HepG2 (cell line): ENCODE data around the gene ZNF71. TPM values are rescaled to one million over a fixed set of nuclear protein-coding genes. Genes with fewer than 3 reads are reported as not detected.

Experiments
- ATAC-seq: fragments of 200-7000 bp; cut with Tn5 transposase; 3 replicates; pipeline ENCODE4 v1.9.1; 2020; ENCODE audit warnings: mild to moderate bottlenecking, moderate library complexity
- BruUV-seq: library from RNA; stranded (reverse); fragments of 400-500 nt; replicated peaks from 2 replicates; lab custom pipeline; 2021; lab: Mats Ljungman, UMichigan
- CTCF ChIA-PET: fragments of 300-600 bp; formaldehyde crosslinking; extraction: SDS; loops from one replicate; lab custom pipeline; 2021; ENCODE audit warnings: low total read pairs, inconsistent platforms, low intra/inter-chr PET ratio; lab: Yijun Ruan, JAX
- POLR2A ChIA-PET: fragments of 350-600 bp; sonication (Branson Sonifier 250); formaldehyde crosslinking; loops from one replicate; lab custom pipeline; 2020; ENCODE audit warnings: antibody characterized with exemption, inconsistent platforms; lab: Yijun Ruan, JAX
- DNase-seq: peaks from one replicate; pipeline ENCODE4 v3.0.0-alpha.2; 2015; ENCODE audit warnings: low spot score
- FAIRE-seq: peaks from 3 replicates; lab custom pipeline; 2011; peaks lifted over from hg19 to GRCh38; lab: Jason Lieb, UNC
- H2AFZ ChIP-seq: one replicate; pipeline ENCODE4 v1.6.1; 2011; ENCODE audit warnings: low read length, inconsistent platforms
- H3K27ac ChIP-seq: fragments of 300-600 bp; 3 replicates; pipeline ENCODE4 v1.8.0; 2011; ENCODE audit warnings: mixed run types, mild to moderate bottlenecking, mixed read lengths, low read length, inconsistent platforms; ENCODE audit not compliant: insufficient read depth; ENCODE audit errors: extremely low read length
- H3K27me3 ChIP-seq, 2 experiments: fragments of 200-600 bp in 1 of 2; 2 replicates in 1 of 2; 3 replicates in 1 of 2; pipeline versions ENCODE4 v1.6.0 to v1.8.0; 2011; ENCODE audit warnings: low read length in 2 of 2, mild to moderate bottlenecking in 2 of 2, moderate library complexity in 2 of 2, inconsistent platforms in 1 of 2; ENCODE audit not compliant: insufficient read depth in 2 of 2, control insufficient read depth in 1 of 2
- H3K36me3 ChIP-seq, 2 experiments: fragments of 200-600 bp in 1 of 2; replicated peaks in 1 of 2; 2 replicates in 1 of 2; 3 replicates in 1 of 2; pipeline versions ENCODE4 v1.5.1 to v1.8.0; 2011; ENCODE audit warnings: low read length in 2 of 2, inconsistent platforms in 1 of 2; ENCODE audit not compliant: insufficient read depth in 2 of 2, control insufficient read depth in 1 of 2
- H3K4me1 ChIP-seq: 2 replicates; pipeline ENCODE4 v1.5.1; 2012; ENCODE audit warnings: low read length, inconsistent platforms; ENCODE audit not compliant: insufficient read depth
- H3K4me2 ChIP-seq: 2 replicates; pipeline ENCODE4 v1.6.0; 2011; ENCODE audit warnings: low read depth, low read length, inconsistent platforms
- H3K4me3 ChIP-seq, 3 experiments: fragments of 200-600 bp in 1 of 3; sonication (generic), shearing (Covaris generic) in 1 of 3; replicated peaks in 1 of 3; 2 replicates each; pipeline ENCODE4 v1.5.1; 2011 to 2016; ENCODE audit warnings: low read length in 3 of 3, inconsistent platforms in 2 of 3, low read depth in 2 of 3, mild to moderate bottlenecking in 2 of 3, control low read depth in 1 of 3, mixed read lengths in 1 of 3; ENCODE audit not compliant: insufficient read depth in 1 of 3
- H3K79me2 ChIP-seq: one replicate; pipeline ENCODE4 v1.6.1; 2011; ENCODE audit warnings: low read length, inconsistent platforms; ENCODE audit not compliant: insufficient read depth
- H3K9ac ChIP-seq: 2 replicates; pipeline ENCODE4 v1.6.0; 2011; ENCODE audit warnings: mild to moderate bottlenecking, low read depth, low read length, inconsistent platforms; ENCODE audit not compliant: insufficient read depth
- H3K9me3 ChIP-seq: 2 replicates; pipeline ENCODE4 v1.5.1; 2012; ENCODE audit warnings: mild to moderate bottlenecking, low read length
- H4K20me1 ChIP-seq: 2 replicates; pipeline ENCODE4 v1.6.0; 2011; ENCODE audit warnings: inconsistent platforms, mild to moderate bottlenecking, low read length, moderate library complexity; ENCODE audit not compliant: insufficient read depth
- ARID2 ChIP-seq: sonication (generic); formaldehyde crosslinking; IDR thresholded peaks from 2 replicates; pipeline ENCODE4 v1.8.1; 2022; ENCODE audit warnings: mild to moderate bottlenecking, missing genetic modification reagents, borderline replicate concordance
- FOXO1 ChIP-seq: sonication (generic); formaldehyde crosslinking; IDR thresholded peaks from 2 replicates; pipeline ENCODE4 v1.4.0; 2020; ENCODE audit warnings: missing genetic modification reagents
- POLR2AphosphoS2 ChIP-seq: IDR thresholded peaks from 2 replicates; pipeline ENCODE4 v1.6.1; 2011; ENCODE audit warnings: low read depth, low read length, improper control_type of control experiment
- SAP130 ChIP-seq: IDR thresholded peaks from 2 replicates; pipeline ENCODE4 v1.6.1; 2016; ENCODE audit warnings: low read depth
- SMC3 ChIP-seq: IDR thresholded peaks from 2 replicates; pipeline ENCODE4 v1.6.1; 2011; ENCODE audit warnings: low read length, improper control_type of control experiment
- SRY ChIP-seq: sonication (generic); formaldehyde crosslinking; IDR thresholded peaks from 2 replicates; pipeline ENCODE4 v1.8.0; 2022; ENCODE audit warnings: mild to moderate bottlenecking, missing genetic modification reagents
- ZNF232 ChIP-seq: sonication (generic); formaldehyde crosslinking; IDR thresholded peaks from 2 replicates; pipeline ENCODE4 v1.4.0; 2020; ENCODE audit warnings: missing genetic modification reagents, borderline replicate concordance
- ZNF550 ChIP-seq: sonication (generic); formaldehyde crosslinking; IDR thresholded peaks from 2 replicates; pipeline ENCODE4 v1.4.0; 2020; ENCODE audit warnings: mild to moderate bottlenecking, missing genetic modification reagents, borderline replicate concordance
- ZNF569 ChIP-seq: sonication (generic); formaldehyde crosslinking; IDR thresholded peaks from 2 replicates; pipeline ENCODE4 v1.5.0; 2020; ENCODE audit warnings: mild to moderate bottlenecking, missing genetic modification reagents, moderate library complexity, borderline replicate concordance
- ZNF577 ChIP-seq: sonication (generic); formaldehyde crosslinking; IDR thresholded peaks from 2 replicates; pipeline ENCODE4 v1.4.0; 2020; ENCODE audit warnings: mild to moderate bottlenecking, low read depth, missing genetic modification reagents, borderline replicate concordance
- ZNF605 ChIP-seq: sonication (generic); formaldehyde crosslinking; IDR thresholded peaks from 2 replicates; pipeline ENCODE4 v1.8.0; 2022; ENCODE audit warnings: mild to moderate bottlenecking, missing genetic modification reagents
- ZNF652 ChIP-seq: IDR thresholded peaks from 2 replicates; pipeline ENCODE4 v1.6.1; 2016; ENCODE audit warnings: low read depth, borderline replicate concordance
- ZNF766 ChIP-seq: sonication (generic); formaldehyde crosslinking; IDR thresholded peaks from 2 replicates; pipeline ENCODE4 v1.5.0; 2020; ENCODE audit warnings: missing genetic modification reagents, borderline replicate concordance
- ZSCAN22 ChIP-seq: sonication (generic); formaldehyde crosslinking; IDR thresholded peaks from 2 replicates; pipeline ENCODE4 v1.4.0; 2020; ENCODE audit warnings: mild to moderate bottlenecking, missing genetic modification reagents
- WGBS: methylation state at CpG from one replicate; pipeline ENCODE4 v1.1.6; 2017; ENCODE audit warnings: low lambda C conversion rate; 5-methylcytosine and 5-hydroxymethylcytosine counted together
- in situ Hi-C: cut with HindIII; loops from 2 replicates; pipeline ENCODE4 v1.10.0; 2017; ENCODE audit warnings: low pct_unique_long_range_greater_than_20kb; ENCODE audit not compliant: extremely low pct_ligation_motif_present
- intact Hi-C: fragments of 100-400 bp; cut with micrococcal nuclease; formaldehyde crosslinking; loops from one replicate; pipeline ENCODE4 v1.10.0; 2022; ENCODE audit not compliant: unreplicated experiment
- polyA plus RNA-seq, 8 experiments: library from polyadenylated mRNA; depleted of rRNA in 3 of 8; stranded (reverse) in 7 of 8; unstranded in 1 of 8; fragments of >200 nt; fragmentation: Illumina TruSeq in 4 of 8; extraction: Trizol in 4 of 8; gene quantifications; 2 replicates each; pipeline versions ENCODE4 v1.2.1 to v1.2.3, GENCODE V29; 2011 to 2016; ENCODE audit warnings: low read depth in 4 of 8, missing spikeins in 1 of 8, mixed read lengths in 1 of 8; ENCODE audit not compliant: insufficient read depth in 1 of 8
- total RNA-seq, 5 experiments: library from RNA; depleted of rRNA; stranded (reverse); fragments of >200 nt; fragmentation: Illumina TruSeq; extraction: Trizol; gene quantifications; 2 replicates each; pipeline ENCODE4 v1.2.3, GENCODE V29; 2016; ENCODE audit warnings: low read depth in 1 of 5

The ZNF71 gene
- total and polyA plus RNA-seq, 2 of the 13 experiments (the other 11 are each of a cell fraction or from before 2014, with no cell fraction given) = 2.2 to 4.4 TPM

DNA sequence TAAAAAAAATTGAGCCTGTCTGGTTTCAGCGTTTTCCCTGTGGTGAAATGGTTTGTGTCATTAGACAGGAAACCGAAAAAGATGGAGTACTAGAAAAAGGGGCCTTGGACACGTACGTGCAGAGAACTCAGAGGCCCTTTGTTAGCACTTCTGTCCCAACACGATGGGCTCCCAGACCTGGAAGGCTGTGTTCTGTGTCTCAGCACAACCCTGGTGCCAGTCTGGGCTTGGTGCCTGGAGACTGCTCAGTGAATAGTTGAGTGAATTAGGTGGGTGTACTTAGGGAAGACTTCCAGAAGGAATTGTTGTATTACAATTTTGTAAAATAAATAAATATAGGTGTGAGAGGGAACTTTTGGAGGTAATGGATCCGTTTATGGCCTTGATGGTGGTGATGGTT lies 8.7 kb downstream of the ZNF71 start:
- Histone ChIP-seq H2AFZ (no peak overlapping the region), H3K79me2 (no peaks in the 10 kb centered on the region), H3K27ac (no peak overlapping the region), H3K4me2 (no peak overlapping the region), H3K9ac (no peak overlapping the region), H3K27me3 (no peaks in the 10 kb centered on the region), H3K4me3 (no peak overlapping the region), H3K36me3 (peaks cover 2 to 6% of the 10 kb centered on the region in 2 experiments; a peak in 3 of 5 replicates), H3K4me1 (no peaks in the 10 kb centered on the region), H3K9me3 (peaks cover 49% of the 10 kb centered on the region), H4K20me1 (no peaks in the 10 kb centered on the region)
- 76% methylated on average over 6 of the region's 6 CpGs for whole genome bisulfite sequencing
- DNase-seq = no peak
- no peak for ATAC-seq
- in situ Hi-C loops (no loop called here), intact Hi-C loops (no loop called here)
- TF ChIP-seq ZNF232 (no peak), ZNF550 (CRISPR knock-in tag) (no peak), POLR2AphosphoS2 (no peak), SAP130 (CRISPR knock-in tag) (no peak), SRY (no peak), ARID2 (no peak), FOXO1 (CRISPR knock-in tag) (no peak), ZNF569 (no peak)
- ChIA-PET POLR2A (no interaction called here), CTCF (no interaction called here)
- FAIRE-seq = no peak
- no TSS peak for BruUV-seq

DNA sequence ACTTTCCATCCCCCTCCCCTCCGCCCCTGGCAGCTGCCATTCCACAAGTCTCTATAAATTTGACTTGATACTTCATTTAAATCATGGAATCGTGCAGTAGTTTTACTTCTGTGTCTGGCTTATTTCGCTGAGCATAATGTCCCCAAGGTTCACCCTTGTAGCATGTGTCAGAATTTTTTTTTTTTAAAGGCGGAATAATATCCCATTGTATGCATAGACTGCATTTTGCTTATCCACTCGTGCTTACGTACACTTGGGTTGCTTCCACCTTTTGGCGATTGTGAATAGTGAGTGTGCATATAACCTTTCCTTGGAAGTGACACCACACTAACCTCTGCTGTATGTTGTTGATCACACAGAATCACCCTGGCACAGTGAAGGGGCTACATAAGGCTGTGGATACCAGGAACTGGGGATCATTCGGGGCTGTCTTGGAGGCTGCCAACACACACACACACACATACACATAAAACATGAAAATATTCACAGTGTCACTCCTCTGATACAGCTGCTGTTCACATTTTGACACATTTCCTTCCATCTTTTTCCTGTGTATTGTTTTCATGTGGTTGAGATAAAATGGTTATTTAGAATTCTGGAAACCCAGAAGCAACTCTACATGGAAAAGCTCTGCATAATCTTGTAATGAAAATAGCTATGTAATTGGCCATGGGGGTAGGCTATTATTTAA lies 13.3 kb downstream of the ZNF71 start:
- TF ChIP-seq ZNF605 = no peak
- TF ChIP-seq ZNF766 (CRISPR knock-in tag) = no peak
- TF ChIP-seq ZNF577 = no peak
- TF ChIP-seq ZNF652 (CRISPR knock-in tag) = no peak
- TF ChIP-seq SMC3 = no peak
- TF ChIP-seq ZSCAN22 (CRISPR knock-in tag) = no peak
- no peak overlapping the region for H3K9ac ChIP-seq
- H3K27me3 ChIP-seq = no peaks in the 10 kb centered on the region
- no peaks in the 10 kb centered on the region for H3K79me2 ChIP-seq
- ATAC-seq (no peak), FAIRE-seq (no peak), DNase-seq (no peak)
- H2AFZ ChIP-seq = no peak overlapping the region
- no peak overlapping the region for H3K27ac ChIP-seq
- H3K4me3 ChIP-seq = no peak overlapping the region
- POLR2A ChIA-PET = no interaction called here
- peaks cover 70% of the 10 kb centered on the region for H3K9me3 ChIP-seq
- no TSS peak for BruUV-seq
- H4K20me1 ChIP-seq = no peaks in the 10 kb centered on the region
- H3K4me1 ChIP-seq = no peaks in the 10 kb centered on the region
- in situ Hi-C loops (no loop called here), intact Hi-C loops (no loop called here)
- 0 out of 5 replicates have a peak, but pooled peaks cover 0 to 3% of the 10 kb centered on the region in 2 experiments for H3K36me3 ChIP-seq
- CTCF ChIA-PET = no interaction called here
- WGBS = 85% methylated on average over 8 of the region's 8 CpGs
- no peak overlapping the region for H3K4me2 ChIP-seq
